ENCODE measurements around the gene IFI16.
"Not testable (repeated sequence)": the region's sequence is repeated elsewhere in the genome, so short reads cannot be mapped to it uniquely, and the experiment has no call there.

The IFI16 gene

GRCh38 chr1:159008744-159009188, 941 bp upstream of the IFI16 start:
- DNase-seq = no peak

GRCh38 chr1:159009287-159009686, 420 bp upstream of the IFI16 start:
- no peak for DNase-seq

- DNase-seq = no peak
Measured at GRCh38 chr1:159010391-159010790, 684 bp downstream of the IFI16 start.

- not testable (repeated sequence) for DNase-seq
Measured at GRCh38 chr1:159011001-159011400, 1.3 kb downstream of the IFI16 start.

GRCh38 chr1:159011751-159012150, 2.0 kb downstream of the IFI16 start:
- no peak for DNase-seq

GRCh38 chr1:159012495-159012894, 2.8 kb downstream of the IFI16 start:
- no peak for DNase-seq

GRCh38 chr1:159014003-159014571, 4.4 kb downstream of the IFI16 start:
- no peak for DNase-seq

GRCh38 chr1:159014851-159015250, 5.1 kb downstream of the IFI16 start:
- no peak for DNase-seq

- peak; percentile 51 for DNase-seq
Measured at GRCh38 chr1:159015440-159015909, 5.8 kb downstream of the IFI16 start.

- DNase-seq = no peak
Measured at GRCh38 chr1:159023723-159024122, 14.0 kb downstream of the IFI16 start.

GRCh38 chr1:159025043-159025442, 15.3 kb downstream of the IFI16 start:
- no peak for DNase-seq

GRCh38 chr1:159026841-159027240, 17.1 kb downstream of the IFI16 start:
- not testable (repeated sequence) for DNase-seq

GRCh38 chr1:159030311-159030710, 20.6 kb downstream of the IFI16 start:
- DNase-seq = no peak

GRCh38 chr1:159030877-159031447, 21.3 kb downstream of the IFI16 start:
- no peak for DNase-seq

- DNase-seq = no peak
Measured at GRCh38 chr1:159040206-159040605, 30.5 kb downstream of the IFI16 start.

GRCh38 chr1:159040893-159041724, 31.4 kb downstream of the IFI16 start:
- DNase-seq = no peak

- DNase-seq = not testable (repeated sequence)
Measured at GRCh38 chr1:159046486-159046885, 36.8 kb downstream of the IFI16 start.

GRCh38 chr1:159051436-159051835, 41.7 kb downstream of the IFI16 start:
- no peak for DNase-seq

GRCh38 chr1:159054427-159054826, 44.7 kb downstream of the IFI16 start:
- no peak for DNase-seq

GRCh38 chr1:159055181-159055641, 45.5 kb downstream of the IFI16 start:
- DNase-seq = no peak

GRCh38 chr1:159056069-159056698, 46.5 kb downstream of the IFI16 start:
- DNase-seq = no peak

- DNase-seq = no peak
Measured at GRCh38 chr1:159058751-159059150, 49.0 kb downstream of the IFI16 start.

GRCh38 chr1:159065106-159065505, 55.4 kb downstream of the IFI16 start:
- no peak for DNase-seq

All from femur (tissue), 1 donor.